Fibroblast of villous mesenchyme (primary cell): ENCODE measurements around the gene ENO2. TPM values are rescaled to one million over a fixed set of nuclear protein-coding genes. Genes with fewer than 3 reads are reported as not detected.
A peak's percentile ranks its signal among the peaks of the same experiment; 100 is the strongest.

Source experiments
- DNase-seq: peaks from one replicate; pipeline ENCODE4 v3.0.0-alpha.2; 2010; ENCODE audit warnings: low read depth
- H3K4me3 ChIP-seq: 2 replicates; pipeline ENCODE4 v1.5.1; 2011; ENCODE audit warnings: low read depth, mild to moderate bottlenecking, low read length
- CTCF ChIP-seq: IDR thresholded peaks from 2 replicates; pipeline ENCODE4 v1.5.1; 2012; ENCODE audit warnings: low read depth, mild to moderate bottlenecking, low read length; ENCODE audit not compliant: insufficient read depth
- small RNA-seq: library from RNA; depleted of rRNA; stranded (forward); fragments of <200 nt; gene quantifications from one replicate; pipeline ENCODE3, GENCODE V24; 2012
- total RNA-seq: library from RNA; depleted of rRNA; stranded (reverse); fragments of >200 nt; gene quantifications from 2 replicates; pipeline ENCODE4 v1.2.3, GENCODE V29; 2012

ENO2 gene
- total RNA-seq, 1 donor = 3.5 TPM

DNA sequence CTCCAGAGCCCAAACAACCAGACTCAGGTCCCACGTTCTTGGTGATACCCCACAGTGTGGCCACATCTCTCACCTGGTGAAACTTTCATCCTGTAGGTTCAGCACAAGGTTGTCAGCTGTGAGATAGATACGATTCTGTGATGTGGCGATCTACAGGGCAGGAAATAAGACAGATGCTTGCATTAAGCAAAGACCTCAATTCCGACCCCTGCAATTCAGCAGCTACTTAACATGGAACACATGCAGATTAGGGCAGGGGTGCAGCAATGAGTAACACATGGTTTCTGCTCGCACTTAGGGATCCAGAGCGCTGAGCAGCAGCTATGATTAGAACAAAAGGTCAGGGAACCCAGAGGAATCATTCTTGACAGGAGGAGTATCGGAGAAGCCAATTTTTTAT, 52.0 kb downstream of the ENO2 start:
- H3K4me3 ChIP-seq = no peak overlapping the region

DNA sequence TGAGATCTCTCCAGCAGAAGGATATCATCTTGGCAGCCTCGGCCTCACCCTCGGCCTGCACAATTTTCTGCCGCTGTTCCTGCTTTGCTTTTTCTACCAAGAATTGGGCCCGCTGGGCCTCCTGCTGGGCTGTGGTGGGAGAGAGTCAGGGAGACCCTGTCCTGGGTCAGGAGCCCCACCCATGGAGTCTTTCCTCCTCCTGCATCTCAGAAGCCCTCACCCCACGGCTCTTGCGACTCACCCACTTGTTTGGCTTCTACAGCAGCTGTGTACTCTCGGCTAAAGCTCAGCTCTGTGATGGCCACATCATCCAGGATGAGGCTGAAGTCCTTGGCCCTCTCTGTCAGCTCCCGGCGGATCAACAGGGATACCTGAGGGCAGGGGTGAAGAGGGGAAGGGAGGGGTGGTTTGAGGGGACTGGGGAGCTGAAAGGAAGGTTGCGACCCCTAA, 53.3 kb downstream of the ENO2 start:
- no peak overlapping the region for H3K4me3 ChIP-seq
- TF ChIP-seq CTCF = no peak
- DNase-seq = no peak

More for the DNA sequence above, 52.0 kb downstream of the ENO2 start:
- no peak for TF ChIP-seq CTCF
- no peak for DNase-seq

GRCh38 chr12:6968426-6968825, 54.0 kb downstream of the ENO2 start:
- H3K4me3 ChIP-seq = no peak overlapping the region
- no peak for TF ChIP-seq CTCF
- DNase-seq = no peak

DNA sequence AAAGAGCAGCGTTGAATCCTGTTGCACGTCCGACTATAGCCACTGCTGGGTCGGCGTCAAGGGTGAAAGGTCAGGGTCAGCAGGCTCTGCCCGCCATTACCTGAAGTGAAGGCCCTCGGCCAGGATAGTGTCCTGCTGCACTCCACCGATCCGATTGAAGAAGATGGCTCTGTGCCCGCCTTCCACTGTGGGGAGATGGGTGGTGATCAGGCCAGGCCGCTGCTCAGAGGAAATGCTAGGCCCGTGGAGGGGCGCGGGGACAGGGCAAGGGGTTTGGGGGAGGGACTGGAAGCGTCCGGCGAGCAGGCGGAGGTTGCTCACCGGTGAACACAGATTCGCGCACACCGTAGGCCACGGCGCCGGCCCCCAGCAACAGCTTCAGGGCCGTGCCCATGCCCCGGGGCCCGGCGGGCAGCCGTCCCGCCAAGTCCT, 55.7 kb downstream of the ENO2 start:
- no peak for TF ChIP-seq CTCF
- peak overlapping the region; percentile 100 for H3K4me3 ChIP-seq
- DNase-seq = peak; percentile 9

Small RNA genes within 50 kb of the gene (small RNA-seq; reads per million reads assigned to genes)
- gene MIR141 (5.9 reads per million, percentile 84 among the genes with 10 or more reads in this experiment), gene MIR200C (16.2 reads per million, percentile 92 among the genes with 10 or more reads in this experiment), gene RNU7-1 (not detected), gene SCARNA12 (1.9 reads per million, percentile 48 among the genes with 10 or more reads in this experiment)

Other genes starting within 250 kb of the ENO2 start
- gene ZNF384, start 225.2 kb upstream of the ENO2 start, total RNA-seq = 19.4 and 20.3 TPM in 2 replicates
- gene PIANP, start 213.8 kb upstream of the ENO2 start, total RNA-seq = not detected in 2 replicates
- 71.8 and 79.9 TPM in 2 replicates for gene COPS7A, start 190.5 kb upstream of the ENO2 start, total RNA-seq
- gene MLF2, start 161.4 kb upstream of the ENO2 start, total RNA-seq = 160 and 229 TPM in 2 replicates
- gene PTMS, start 148.2 kb upstream of the ENO2 start, total RNA-seq = 150 and 167 TPM in 2 replicates
- gene LAG3, start 142.1 kb upstream of the ENO2 start, total RNA-seq = 0.43 and 0.64 TPM in 2 replicates
- 1.7 and 1.9 TPM in 2 replicates for gene CD4, start 125.1 kb upstream of the ENO2 start, total RNA-seq
- gene GPR162, start 92.8 kb upstream of the ENO2 start, total RNA-seq = 2.6 and 3.0 TPM in 2 replicates
- gene P3H3, start 86.2 kb upstream of the ENO2 start, total RNA-seq = 91.1 and 117 TPM in 2 replicates
- 1.7 and 3.9 TPM in 2 replicates for gene GNB3, start 73.7 kb upstream of the ENO2 start, total RNA-seq
- 18.4 and 21.2 TPM in 2 replicates for gene CDCA3, start 63.3 kb upstream of the ENO2 start, total RNA-seq
- 91.5 and 96.7 TPM in 2 replicates for gene USP5, start 62.4 kb upstream of the ENO2 start, total RNA-seq
- gene TPI1, start 47.0 kb upstream of the ENO2 start, total RNA-seq = 620 and 695 TPM in 2 replicates
- 6.0 and 8.7 TPM in 2 replicates for gene SPSB2, start 41.3 kb upstream of the ENO2 start, total RNA-seq
- gene LRRC23, start 9.8 kb upstream of the ENO2 start, total RNA-seq = 4.7 and 5.5 TPM in 2 replicates
- gene ATN1, start 13.4 kb downstream of the ENO2 start, total RNA-seq = 11.3 and 16.4 TPM in 2 replicates
- gene RNU7-1, start 29.2 kb downstream of the ENO2 start, total RNA-seq = not detected in 2 replicates
- 94.7 and 96.7 TPM in 2 replicates for gene C12orf57, start 29.4 kb downstream of the ENO2 start, total RNA-seq
- gene PTPN6, start 36.8 kb downstream of the ENO2 start, total RNA-seq = not detected in 2 replicates
- gene PHB2, start 56.1 kb downstream of the ENO2 start, total RNA-seq = 143 and 155 TPM in 2 replicates
- gene EMG1, start 56.3 kb downstream of the ENO2 start, total RNA-seq = 32.9 and 44.9 TPM in 2 replicates
- 20.6 and 26.3 TPM in 2 replicates for gene LPCAT3, start 103.9 kb downstream of the ENO2 start, total RNA-seq
- 127 and 146 TPM in 2 replicates for gene C1S, start 146.1 kb downstream of the ENO2 start, total RNA-seq
- gene C1R, start 177.9 kb downstream of the ENO2 start, total RNA-seq = 83.4 and 84.2 TPM in 2 replicates
- gene C1RL, start 194.6 kb downstream of the ENO2 start, total RNA-seq = 30.2 and 34.5 TPM in 2 replicates
- not detected in 2 replicates for gene RBP5, start 214.3 kb downstream of the ENO2 start, total RNA-seq
- 11.3 and 19.0 TPM in 2 replicates for gene CLSTN3, start 215.8 kb downstream of the ENO2 start, total RNA-seq